Measurements from ENCODE around the gene TXNDC9. TPM values are rescaled to one million over a fixed set of nuclear protein-coding genes. Genes with fewer than 3 reads are reported as not detected.

The TXNDC9 gene
- total RNA-seq, 2 experiments from 2014 or later = 28.5 to 31.7 TPM

DNA sequence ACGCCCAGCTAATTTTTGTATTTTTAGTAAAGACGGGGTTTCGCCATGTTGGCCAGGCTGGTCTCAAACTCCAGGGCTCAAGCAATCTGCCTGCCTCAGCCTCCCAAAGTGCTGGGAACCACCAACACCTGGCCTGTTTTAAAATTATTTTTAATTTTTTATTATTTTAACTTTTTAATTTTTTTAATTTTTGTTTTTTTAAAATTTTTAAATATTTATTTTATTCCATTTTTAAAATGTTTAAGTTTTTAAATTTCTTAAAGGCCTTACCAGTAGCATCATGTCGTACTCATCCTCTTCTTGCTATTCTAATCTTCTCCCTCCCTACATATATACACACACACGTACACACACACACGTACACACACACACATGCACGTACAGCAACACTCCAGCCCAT, 36.6 kb downstream of the TXNDC9 start:
- Histone ChIP-seq H3K4me1 (ENCODE audit: insufficient read depth, low read length, poor library complexity, severe bottlenecking) (no peaks in the 10 kb centered on the region), H3K9me3 (ENCODE audit: low read length) (no peaks in the 10 kb centered on the region), H3K4me3 (ENCODE audit: low read depth, low read length, poor library complexity, severe bottlenecking) (no peak overlapping the region), H3K9me2 (ENCODE audit: insufficient read depth, low read length) (no peaks in the 10 kb centered on the region), H3K36me3 (ENCODE audit: insufficient read depth, low read length) (no peaks in the 10 kb centered on the region), H2AFZ (ENCODE audit: low read length) (no peak overlapping the region), H4K20me1 (ENCODE audit: insufficient read depth, low read length) (no peaks in the 10 kb centered on the region), H3K4me2 (ENCODE audit: low read length) (no peak overlapping the region), H3K27ac (ENCODE audit: low read depth, low read length, poor library complexity, severe bottlenecking) (no peak overlapping the region), H3K79me2 (ENCODE audit: insufficient read depth, low read depth, low read length) (no peaks in the 10 kb centered on the region)
- no TSS peak for BruUV-seq (replicated peaks)
- intact Hi-C loops (cut with micrococcal nuclease; ENCODE audit: unreplicated experiment) = no loop called here
- ChIA-PET POLR2A (no interaction called here), CTCF (ENCODE audit: unreplicated experiment) (no interaction called here)
- no peak for TF ChIP-seq EZH2phosphoT487 (IDR thresholded peaks at IDR 0.05; ENCODE audit: borderline replicate concordance, low read depth, low read length)
- TF ChIP-seq, protein P1, sequence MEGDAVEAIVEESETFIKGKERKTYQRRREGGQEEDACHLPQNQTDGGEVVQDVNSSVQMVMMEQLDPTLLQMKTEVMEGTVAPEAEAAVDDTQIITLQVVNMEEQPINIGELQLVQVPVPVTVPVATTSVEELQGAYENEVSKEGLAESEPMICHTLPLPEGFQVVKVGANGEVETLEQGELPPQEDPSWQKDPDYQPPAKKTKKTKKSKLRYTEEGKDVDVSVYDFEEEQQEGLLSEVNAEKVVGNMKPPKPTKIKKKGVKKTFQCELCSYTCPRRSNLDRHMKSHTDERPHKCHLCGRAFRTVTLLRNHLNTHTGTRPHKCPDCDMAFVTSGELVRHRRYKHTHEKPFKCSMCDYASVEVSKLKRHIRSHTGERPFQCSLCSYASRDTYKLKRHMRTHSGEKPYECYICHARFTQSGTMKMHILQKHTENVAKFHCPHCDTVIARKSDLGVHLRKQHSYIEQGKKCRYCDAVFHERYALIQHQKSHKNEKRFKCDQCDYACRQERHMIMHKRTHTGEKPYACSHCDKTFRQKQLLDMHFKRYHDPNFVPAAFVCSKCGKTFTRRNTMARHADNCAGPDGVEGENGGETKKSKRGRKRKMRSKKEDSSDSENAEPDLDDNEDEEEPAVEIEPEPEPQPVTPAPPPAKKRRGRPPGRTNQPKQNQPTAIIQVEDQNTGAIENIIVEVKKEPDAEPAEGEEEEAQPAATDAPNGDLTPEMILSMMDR (conservative IDR thresholded peaks at IDR 0.05; ENCODE audit: low read length) = no peak
- DNase-seq (ENCODE audit: low spot score) = no peak

DNA sequence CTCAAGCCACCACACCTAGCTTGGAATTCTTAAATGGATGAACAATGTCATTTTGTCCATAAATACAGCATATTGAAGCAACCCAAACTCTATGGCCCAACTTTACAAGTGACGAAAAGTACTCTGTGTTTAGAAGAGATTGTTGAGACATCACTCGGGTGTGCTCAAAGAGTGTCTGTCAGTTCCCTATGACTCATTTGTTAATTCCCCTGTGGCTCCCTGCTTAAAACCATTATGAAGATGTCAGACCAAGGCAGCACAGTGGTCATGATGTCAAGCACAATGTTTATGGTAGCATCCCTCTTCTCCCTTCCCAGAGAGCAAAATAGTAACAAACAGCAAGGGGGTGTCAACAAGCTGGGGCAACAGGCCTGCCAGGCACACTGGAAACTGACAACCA, 38.1 kb downstream of the TXNDC9 start:
- H2AFZ ChIP-seq (ENCODE audit: low read length) = no peak overlapping the region
- intact Hi-C loops (cut with micrococcal nuclease; ENCODE audit: unreplicated experiment) = no loop called here
- H3K4me3 ChIP-seq (ENCODE audit: low read depth, low read length, poor library complexity, severe bottlenecking) = no peak overlapping the region
- H3K27ac ChIP-seq (ENCODE audit: low read depth, low read length, poor library complexity, severe bottlenecking) = no peak overlapping the region
- H3K9me3 ChIP-seq (ENCODE audit: low read length) = no peaks in the 10 kb centered on the region
- H3K9me2 ChIP-seq (ENCODE audit: insufficient read depth, low read length) = no peaks in the 10 kb centered on the region
- no peak overlapping the region for H3K4me2 ChIP-seq (ENCODE audit: low read length)
- no peak for DNase-seq (ENCODE audit: low spot score)
- CTCF ChIA-PET (ENCODE audit: unreplicated experiment) = no interaction called here
- POLR2A ChIA-PET = no interaction called here
- TF ChIP-seq EZH2phosphoT487 (IDR thresholded peaks at IDR 0.05; ENCODE audit: borderline replicate concordance, low read depth, low read length) = no peak
- TF ChIP-seq, protein P1 (conservative IDR thresholded peaks at IDR 0.05; ENCODE audit: low read length) = no peak
- H3K4me1 ChIP-seq (ENCODE audit: insufficient read depth, low read length, poor library complexity, severe bottlenecking) = no peaks in the 10 kb centered on the region
- H4K20me1 ChIP-seq (ENCODE audit: insufficient read depth, low read length) = no peaks in the 10 kb centered on the region
- no TSS peak for BruUV-seq (replicated peaks)
- no peaks in the 10 kb centered on the region for H3K79me2 ChIP-seq (ENCODE audit: insufficient read depth, low read depth, low read length)
- no peaks in the 10 kb centered on the region for H3K36me3 ChIP-seq (ENCODE audit: insufficient read depth, low read length)

DNA sequence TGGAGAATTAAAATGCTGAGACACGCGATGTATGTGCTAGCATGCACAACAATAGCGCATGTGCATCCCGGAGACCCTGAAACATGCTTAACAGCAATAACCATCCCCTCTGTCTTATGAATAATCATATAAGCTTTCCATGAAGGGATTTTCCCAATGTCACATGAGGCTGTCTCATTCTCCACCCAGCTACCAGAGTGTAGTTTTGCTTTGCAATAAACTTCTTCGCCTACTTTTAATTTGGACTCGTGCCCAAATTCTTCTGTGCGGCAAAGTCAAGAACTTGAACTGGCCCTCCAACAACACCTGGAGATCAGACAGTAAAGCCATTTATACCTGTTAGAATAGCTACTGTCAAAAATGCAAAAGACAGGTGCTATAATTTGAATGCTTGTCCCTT, 50.6 kb downstream of the TXNDC9 start:
- no peaks in the 10 kb centered on the region for H3K9me3 ChIP-seq (ENCODE audit: low read length)
- H3K36me3 ChIP-seq (ENCODE audit: insufficient read depth, low read length) = peaks cover 9% of the 10 kb centered on the region
- no peak overlapping the region for H2AFZ ChIP-seq (ENCODE audit: low read length)
- H3K4me3 ChIP-seq (ENCODE audit: low read depth, low read length, poor library complexity, severe bottlenecking) = no peak overlapping the region
- H3K27ac ChIP-seq (ENCODE audit: low read depth, low read length, poor library complexity, severe bottlenecking) = no peak overlapping the region
- H4K20me1 ChIP-seq (ENCODE audit: insufficient read depth, low read length) = no peaks in the 10 kb centered on the region
- no peaks in the 10 kb centered on the region for H3K79me2 ChIP-seq (ENCODE audit: insufficient read depth, low read depth, low read length)
- TF ChIP-seq, protein P1 (conservative IDR thresholded peaks at IDR 0.05; ENCODE audit: low read length) = no peak
- TF ChIP-seq EZH2phosphoT487 (IDR thresholded peaks at IDR 0.05; ENCODE audit: borderline replicate concordance, low read depth, low read length) = no peak
- no peaks in the 10 kb centered on the region for H3K4me1 ChIP-seq (ENCODE audit: insufficient read depth, low read length, poor library complexity, severe bottlenecking)
- H3K4me2 ChIP-seq (ENCODE audit: low read length) = no peak overlapping the region
- BruUV-seq (replicated peaks) = no TSS peak
- intact Hi-C loops (cut with micrococcal nuclease; ENCODE audit: unreplicated experiment) = no loop called here
- ChIA-PET POLR2A (interaction anchor here (0.6 kb wide), 1 partner anchor 32 kb away, joined by 3 read pairs; no protein-coding TSS in a partner anchor), CTCF (ENCODE audit: unreplicated experiment) (no interaction called here)
- no peaks in the 10 kb centered on the region for H3K9me2 ChIP-seq (ENCODE audit: insufficient read depth, low read length)
- DNase-seq (ENCODE audit: low spot score) = no peak

All from OCI-LY7 (cell line).